HUES64 (cell line): ENCODE results near the gene MOV10L1.

Experiments
- H3K27ac ChIP-seq: 2 replicates; pipeline ENCODE4 v1.7.0; 2013; ENCODE audit warnings: low read depth, low read length, inconsistent platforms
- H3K27me3 ChIP-seq: 2 replicates; pipeline ENCODE4 v1.6.1; 2013; ENCODE audit warnings: mild to moderate bottlenecking, low read length; ENCODE audit not compliant: insufficient read depth
- H3K36me3 ChIP-seq: 2 replicates; pipeline ENCODE4 v1.6.1; 2013; ENCODE audit warnings: mild to moderate bottlenecking, low read length; ENCODE audit not compliant: insufficient read depth
- H3K4me1 ChIP-seq: 2 replicates; pipeline ENCODE4 v1.6.1; 2013; ENCODE audit warnings: mild to moderate bottlenecking, low read length, moderate library complexity; ENCODE audit not compliant: insufficient read depth
- H3K4me3 ChIP-seq: 2 replicates; pipeline ENCODE4 v1.5.1; 2013; ENCODE audit warnings: mild to moderate bottlenecking, low read length, moderate library complexity
- H3K9ac ChIP-seq: 2 replicates; pipeline ENCODE4 v1.6.1; 2013; ENCODE audit warnings: mild to moderate bottlenecking, low read depth, low read length
- H3K9me3 ChIP-seq: 2 replicates; pipeline ENCODE4 v1.6.1; 2013; ENCODE audit warnings: low read depth, low read length; ENCODE audit not compliant: insufficient read depth
- WGBS: fragments of 150-250, 120-280 bp; methylation state at CpG from one replicate; pipeline ENCODE4 v1.1.7; 2013; ENCODE audit warnings: missing lambda C conversion rate; 5-methylcytosine and 5-hydroxymethylcytosine counted together

Gene MOV10L1

DNA sequence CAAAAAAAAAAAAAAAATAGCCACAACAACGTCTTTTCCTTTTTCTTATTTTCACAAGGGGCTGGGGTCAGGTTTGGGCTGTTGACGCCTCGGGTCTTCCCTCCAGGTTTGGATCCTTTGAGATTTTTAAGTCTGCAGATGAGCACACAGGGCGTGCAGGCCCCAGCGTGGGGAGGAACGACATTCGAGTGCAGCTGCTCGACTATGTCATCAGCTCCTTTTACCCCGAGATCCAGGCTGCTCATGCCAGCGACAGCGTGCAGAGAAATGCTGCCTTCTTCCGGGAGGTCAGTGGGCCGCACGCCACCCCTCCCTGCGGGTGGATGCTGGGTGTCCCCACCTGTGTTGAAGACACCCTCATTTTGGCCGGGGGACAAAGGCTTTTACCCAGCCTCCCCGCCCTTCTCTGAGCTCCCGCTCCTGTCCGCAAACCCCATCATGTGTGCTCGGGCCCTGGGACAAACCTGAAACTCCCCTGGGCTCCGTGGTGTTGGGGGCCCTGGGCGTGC is 118.7 kb downstream of the MOV10L1 start:
- H3K9ac ChIP-seq = no peak overlapping the region
- no peak overlapping the region for H3K27ac ChIP-seq
- H3K4me3 ChIP-seq = no peak overlapping the region
- 94% methylated on average over 22 of the region's 22 CpGs for WGBS
- H3K9me3 ChIP-seq = no peaks in the 10 kb centered on the region
- H3K4me1 ChIP-seq = no peaks in the 10 kb centered on the region; the same call in 1 of the 2 replicates
- H3K36me3 ChIP-seq = peaks cover 52% of the 10 kb centered on the region
- no peaks in the 10 kb centered on the region for H3K27me3 ChIP-seq

DNA sequence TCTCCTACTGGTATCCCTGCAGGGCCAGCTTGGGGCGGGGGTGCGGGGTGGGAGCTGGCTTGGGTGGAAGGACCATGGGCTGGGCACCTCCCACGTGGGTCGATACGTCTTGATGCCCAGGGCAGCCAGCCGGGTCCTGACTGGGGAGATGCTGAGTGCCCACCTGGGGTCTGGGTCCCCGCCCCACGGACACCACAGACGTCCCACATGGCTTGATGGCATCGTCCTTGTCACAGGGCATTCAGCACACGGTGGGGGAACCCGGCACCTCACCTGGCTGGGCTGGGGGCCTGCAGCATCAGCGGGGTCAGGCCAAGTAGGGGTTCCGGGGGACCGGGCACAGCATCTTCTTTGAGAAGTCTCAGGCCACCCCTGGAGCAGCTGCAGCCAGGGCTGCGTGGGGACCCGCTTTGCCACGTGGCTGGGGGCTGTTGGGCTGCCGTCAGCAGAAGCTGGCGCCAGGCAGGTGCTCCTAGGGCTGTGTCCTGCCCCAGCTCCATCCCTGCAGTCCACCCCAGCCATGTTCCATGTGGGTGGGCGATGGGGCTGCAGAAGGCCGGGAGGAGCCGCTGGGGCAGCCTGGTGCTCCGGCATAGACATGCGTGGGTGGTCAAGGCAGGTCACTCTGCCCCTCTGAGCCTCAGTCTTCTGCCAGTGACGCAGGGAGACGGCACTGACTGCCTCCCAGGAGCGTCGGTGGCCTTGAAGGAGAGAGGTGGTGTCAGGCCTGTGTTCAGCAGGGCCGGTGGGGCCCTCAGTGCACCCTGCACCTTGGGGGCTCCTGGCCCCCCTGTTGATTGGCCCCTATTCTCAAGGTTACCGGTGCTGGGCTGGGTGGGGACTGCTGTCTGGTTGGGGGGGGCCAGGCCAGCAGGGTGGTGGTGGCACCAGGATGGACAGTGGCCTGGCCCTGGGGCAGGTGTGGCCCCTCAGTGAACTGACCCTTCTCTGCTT is 119.4 kb downstream of the MOV10L1 start:
- WGBS = 92% methylated on average over 31 of the region's 31 CpGs
- Histone ChIP-seq H3K27ac (no peak overlapping the region), H3K4me1 (no peaks in the 10 kb centered on the region; the same call in 1 of the 2 replicates), H3K36me3 (peaks cover 51% of the 10 kb centered on the region), H3K9me3 (no peaks in the 10 kb centered on the region), H3K27me3 (no peaks in the 10 kb centered on the region), H3K4me3 (no peak overlapping the region), H3K9ac (no peak overlapping the region)

DNA sequence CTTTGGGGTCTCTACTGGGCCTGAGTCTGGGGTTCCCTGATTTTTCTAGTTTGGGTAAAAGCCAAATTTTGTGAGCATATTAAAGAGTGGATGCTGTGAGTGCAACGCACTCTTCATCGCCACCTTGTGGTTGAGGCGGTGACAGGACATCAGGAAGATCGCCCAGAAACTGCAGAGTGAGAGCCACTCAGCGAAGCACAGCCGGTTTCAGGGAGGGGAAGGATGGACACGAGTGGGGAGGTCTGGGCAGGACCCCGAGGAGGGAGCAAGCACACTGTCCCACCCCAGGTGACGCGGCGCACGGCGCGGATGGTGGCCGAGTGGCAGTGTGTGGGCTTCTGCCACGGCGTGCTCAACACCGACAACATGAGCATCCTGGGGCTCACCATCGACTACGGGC is 120.1 kb downstream of the MOV10L1 start:
- no peaks in the 10 kb centered on the region for H3K27me3 ChIP-seq
- H3K4me1 ChIP-seq = no peaks in the 10 kb centered on the region; the same call in 1 of the 2 replicates
- no peak overlapping the region for H3K27ac ChIP-seq
- no peak overlapping the region for H3K9ac ChIP-seq
- no peaks in the 10 kb centered on the region for H3K9me3 ChIP-seq
- H3K36me3 ChIP-seq = peaks cover 53% of the 10 kb centered on the region
- no peak overlapping the region for H3K4me3 ChIP-seq
- 76% methylated on average over 20 of the region's 20 CpGs for WGBS

DNA sequence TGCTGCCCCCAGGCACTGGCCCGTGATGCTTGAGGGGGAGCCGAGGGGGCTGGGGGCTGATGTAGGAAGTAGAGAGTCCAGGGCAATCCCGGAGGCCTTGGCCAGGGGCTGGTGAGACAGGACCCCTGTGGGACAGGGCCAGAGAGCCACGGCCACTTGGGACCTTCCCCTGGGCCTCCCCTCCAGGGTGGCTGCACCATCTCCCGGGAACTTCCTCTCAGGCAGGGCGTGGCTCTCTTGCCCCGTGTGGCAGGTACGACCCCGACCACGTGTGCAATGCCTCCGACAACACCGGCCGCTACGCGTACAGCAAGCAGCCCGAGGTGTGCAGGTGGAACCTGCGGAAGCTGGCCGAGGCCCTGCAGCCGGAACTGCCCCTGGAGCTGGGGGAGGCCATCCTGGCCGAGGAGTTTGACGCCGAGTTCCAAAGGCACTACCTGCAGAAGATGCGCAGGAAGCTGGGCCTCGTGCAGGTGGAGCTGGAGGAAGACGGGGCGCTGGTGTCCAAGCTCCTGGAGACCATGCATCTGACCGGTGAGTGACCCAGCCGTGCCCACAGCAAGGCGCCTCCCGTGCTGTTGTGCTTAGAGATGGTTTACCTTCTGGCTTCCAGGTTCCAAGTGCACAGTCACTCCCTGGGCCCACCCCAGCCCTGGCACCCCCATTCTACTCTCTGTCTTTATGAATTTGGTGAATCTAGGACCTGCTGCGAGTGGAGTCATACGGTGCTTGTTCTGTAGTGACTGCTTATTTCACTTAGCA is 120.8 kb downstream of the MOV10L1 start:
- Histone ChIP-seq H3K27ac (no peak overlapping the region), H3K4me3 (no peak overlapping the region), H3K36me3 (peaks cover 56% of the 10 kb centered on the region), H3K9ac (no peak overlapping the region), H3K9me3 (no peaks in the 10 kb centered on the region), H3K27me3 (no peaks in the 10 kb centered on the region), H3K4me1 (no peaks in the 10 kb centered on the region; the same call in 1 of the 2 replicates)
- 96% methylated on average over 32 of the region's 32 CpGs for WGBS

DNA sequence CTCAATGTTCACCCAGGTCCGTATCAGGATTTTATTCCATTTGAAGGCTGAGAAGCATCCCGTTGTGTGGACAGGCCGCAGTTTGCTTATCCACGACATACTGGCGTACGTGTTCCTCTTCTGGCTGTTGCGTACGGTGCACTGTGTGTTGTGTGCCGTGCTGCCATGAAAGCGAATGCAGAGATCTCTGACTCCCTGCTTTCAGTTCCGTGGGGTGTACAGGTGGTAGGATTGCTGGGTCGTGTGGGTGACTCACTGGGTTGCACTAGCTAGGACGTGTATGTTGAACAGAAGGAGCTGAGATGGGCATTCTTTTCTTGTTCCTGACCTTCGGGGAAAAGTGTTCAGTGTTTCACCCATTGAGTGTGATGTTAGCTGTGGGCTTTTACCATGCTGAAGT is 121.3 kb downstream of the MOV10L1 start:
- Histone ChIP-seq H3K4me1 (no peaks in the 10 kb centered on the region; the same call in 1 of the 2 replicates), H3K4me3 (no peak overlapping the region), H3K9ac (no peak overlapping the region), H3K36me3 (peaks cover 62% of the 10 kb centered on the region), H3K9me3 (no peaks in the 10 kb centered on the region), H3K27me3 (no peaks in the 10 kb centered on the region), H3K27ac (no peak overlapping the region)
- WGBS = 96% methylated on average over 14 of the region's 14 CpGs
